HepG2 (cell line): ENCODE data around the gene TPX2.

Experiments
- BCL6 ChIP-seq: IDR thresholded peaks from 2 replicates; pipeline ENCODE4 v1.6.1; 2016; ENCODE audit warnings: missing genetic modification reagents, missing compliant biosample characterization
- CTCF ChIP-seq: sonication (generic); formaldehyde crosslinking; IDR thresholded peaks from 2 replicates; pipeline ENCODE4 v1.5.0; 2020; ENCODE audit warnings: mild to moderate bottlenecking, missing genetic modification reagents, moderate library complexity
- GLI4 ChIP-seq: sonication (generic); formaldehyde crosslinking; IDR thresholded peaks from 2 replicates; pipeline ENCODE4 v1.5.1; 2020; ENCODE audit warnings: missing genetic modification reagents, mild to moderate bottlenecking, moderate library complexity, borderline replicate concordance
- KDM3A ChIP-seq: IDR thresholded peaks from 2 replicates; pipeline ENCODE4 v1.6.1; 2018; ENCODE audit warnings: low read depth, missing compliant biosample characterization
- MAZ ChIP-seq, 2 experiments: sonication (generic) in 1 of 2; formaldehyde crosslinking in 1 of 2; IDR thresholded peaks; 2 replicates each; pipeline versions ENCODE4 v1.5.0 to v1.6.1; 2012 to 2020; ENCODE audit warnings: low read depth in 2 of 2, mild to moderate bottlenecking in 2 of 2, borderline replicate concordance in 1 of 2, improper control_type of control experiment in 1 of 2, low read length in 1 of 2, missing genetic modification reagents in 1 of 2, moderate library complexity in 1 of 2
- NRL ChIP-seq: sonication (generic); formaldehyde crosslinking; IDR thresholded peaks from 2 replicates; pipeline ENCODE4 v1.5.0; 2020; ENCODE audit warnings: missing genetic modification reagents, mild to moderate bottlenecking, moderate library complexity, borderline replicate concordance
- PREB ChIP-seq: sonication (generic); formaldehyde crosslinking; IDR thresholded peaks from 2 replicates; pipeline ENCODE4 v1.4.0; 2020; ENCODE audit warnings: missing genetic modification reagents
- ZNF121 ChIP-seq: sonication (generic); formaldehyde crosslinking; IDR thresholded peaks from 2 replicates; pipeline ENCODE4 v1.5.0; 2020; ENCODE audit warnings: mild to moderate bottlenecking, missing genetic modification reagents
- ZNF296 ChIP-seq: sonication (generic); formaldehyde crosslinking; conservative IDR thresholded peaks from 2 replicates; pipeline ENCODE4 v1.5.0; 2020; ENCODE audit warnings: mild to moderate bottlenecking, missing genetic modification reagents
- ZNF670 ChIP-seq: sonication (generic); formaldehyde crosslinking; IDR thresholded peaks from 2 replicates; pipeline ENCODE4 v1.8.0; 2022; ENCODE audit warnings: mild to moderate bottlenecking, missing genetic modification reagents, borderline replicate concordance
- ZNF800 ChIP-seq: sonication (generic); formaldehyde crosslinking; IDR thresholded peaks from 2 replicates; pipeline ENCODE4 v1.4.0; 2020; ENCODE audit warnings: missing genetic modification reagents

- no peak for TF ChIP-seq BCL6 (CRISPR knock-in tag)
- no peak for TF ChIP-seq ZNF121 (CRISPR knock-in tag)
- TF ChIP-seq CTCF: no peak
- TF ChIP-seq MAZ (IDR thresholded peaks at IDR 0.05; ENCODE audit: borderline replicate concordance, low read depth, low read length): no peak
- TF ChIP-seq MAZ (CRISPR knock-in tag; IDR thresholded peaks at IDR 0.05; ENCODE audit: low read depth): no peak
- no peak for TF ChIP-seq ZNF800 (CRISPR knock-in tag)
- TF ChIP-seq ZNF296 (CRISPR knock-in tag): no peak
- no peak for TF ChIP-seq ZNF670 (CRISPR knock-in tag)
- TF ChIP-seq PREB: no peak
- no peak for TF ChIP-seq KDM3A (CRISPR knock-in tag)
- peak; percentile 22; the same call in 1 of the 2 replicates for TF ChIP-seq GLI4 (CRISPR knock-in tag)
- no peak for TF ChIP-seq NRL (CRISPR knock-in tag)
Measured at GRCh38 chr20:31716351-31716750, 22.7 kb upstream of the TPX2 start.
